H9 (cell line): ENCODE data around the gene RELCH. TPM values are rescaled to one million over a fixed set of nuclear protein-coding genes. Genes with fewer than 3 reads are reported as not detected.

Source experiments
- DNase-seq: peaks from one replicate; pipeline ENCODE4 v3.0.0-alpha.2; 2017
- H2AFZ ChIP-seq: one replicate; pipeline ENCODE4 v1.6.1; 2013; ENCODE audit warnings: mild to moderate bottlenecking, low read length, control low read depth, moderate library complexity
- H2AK5ac ChIP-seq: 2 replicates; pipeline ENCODE4 v1.6.1; 2013; ENCODE audit warnings: low read length, control low read depth, mixed read lengths; ENCODE audit not compliant: insufficient read length
- H2BK120ac ChIP-seq: one replicate; pipeline ENCODE4 v1.6.1; 2013; ENCODE audit warnings: low read depth, mild to moderate bottlenecking, low read length, control low read depth, inconsistent platforms; ENCODE audit not compliant: poor library complexity, severe bottlenecking
- H2BK12ac ChIP-seq: 2 replicates; pipeline ENCODE4 v1.6.1; 2013; ENCODE audit warnings: low read length, control low read depth, mixed read lengths, low read depth; ENCODE audit not compliant: insufficient read length
- H2BK15ac ChIP-seq: 2 replicates; pipeline ENCODE4 v1.6.1; 2013; ENCODE audit warnings: low read depth, low read length, control low read depth
- H2BK20ac ChIP-seq: one replicate; pipeline ENCODE4 v1.6.1; 2013; ENCODE audit warnings: low read depth, mild to moderate bottlenecking, low read length, control low read depth, inconsistent platforms; ENCODE audit not compliant: poor library complexity, severe bottlenecking
- H2BK5ac ChIP-seq: 2 replicates; pipeline ENCODE4 v1.6.1; 2013; ENCODE audit warnings: low read length, control low read depth, mixed read lengths; ENCODE audit not compliant: insufficient read length
- H3K14ac ChIP-seq: 2 replicates; pipeline ENCODE4 v1.6.1; 2013; ENCODE audit warnings: low read length, control low read depth; ENCODE audit not compliant: insufficient read depth
- H3K18ac ChIP-seq: 2 replicates; pipeline ENCODE4 v1.6.1; 2013; ENCODE audit warnings: low read depth, mild to moderate bottlenecking, mixed read lengths, low read length, control low read depth; ENCODE audit not compliant: insufficient read length
- H3K23ac ChIP-seq: 2 replicates; pipeline ENCODE4 v1.6.1; 2013; ENCODE audit warnings: low read length, control low read depth, mixed read lengths, low read depth; ENCODE audit not compliant: insufficient read length
- H3K23me2 ChIP-seq: 2 replicates; pipeline ENCODE4 v1.6.1; 2013; ENCODE audit warnings: low read depth, mild to moderate bottlenecking, mixed read lengths, low read length, control low read depth; ENCODE audit not compliant: insufficient read length, poor library complexity, severe bottlenecking
- H3K27ac ChIP-seq: 2 replicates; pipeline ENCODE4 v1.5.1; 2013; ENCODE audit warnings: low read length, control low read depth, mixed read lengths, low read depth; ENCODE audit not compliant: insufficient read length
- H3K27me3 ChIP-seq: 2 replicates; pipeline ENCODE4 v1.6.1; 2013; ENCODE audit warnings: low read length, control low read depth, inconsistent platforms; ENCODE audit not compliant: insufficient read depth
- H3K4ac ChIP-seq: 2 replicates; pipeline ENCODE4 v1.6.1; 2013; ENCODE audit warnings: low read depth, mild to moderate bottlenecking, control low read depth, inconsistent platforms, low read length, moderate library complexity
- H3K4me1 ChIP-seq: 2 replicates; pipeline ENCODE4 v1.6.1; 2013; ENCODE audit warnings: low read length, control low read depth, inconsistent platforms; ENCODE audit not compliant: insufficient read depth
- H3K4me2 ChIP-seq: 2 replicates; pipeline ENCODE4 v1.6.1; 2013; ENCODE audit warnings: low read length, control low read depth, mixed read lengths; ENCODE audit not compliant: insufficient read length, insufficient read depth
- H3K56ac ChIP-seq: 2 replicates; pipeline ENCODE4 v1.6.1; 2013; ENCODE audit warnings: low read depth, mild to moderate bottlenecking, mixed read lengths, low read length, control low read depth; ENCODE audit not compliant: insufficient read length
- H3K79me1 ChIP-seq: 2 replicates; pipeline ENCODE4 v1.6.1; 2013; ENCODE audit warnings: low read depth, mild to moderate bottlenecking, moderate library complexity, low read length, control low read depth, inconsistent platforms; ENCODE audit not compliant: insufficient read depth, poor library complexity, severe bottlenecking
- H3K79me2 ChIP-seq: 2 replicates; pipeline ENCODE4 v1.6.1; 2013; ENCODE audit warnings: low read length, control low read depth, inconsistent platforms; ENCODE audit not compliant: insufficient read depth
- H3K9ac ChIP-seq: 2 replicates; pipeline ENCODE4 v1.6.1; 2013; ENCODE audit warnings: low read length, control low read depth, mixed read lengths; ENCODE audit not compliant: insufficient read length; ENCODE audit errors: extremely low read depth
- H3K9me3 ChIP-seq: one replicate; pipeline ENCODE4 v1.6.1; 2013; ENCODE audit warnings: low read depth, low read length, inconsistent platforms; ENCODE audit not compliant: control insufficient read depth
- H3T11ph ChIP-seq: one replicate; pipeline ENCODE4 v1.6.1; 2013; ENCODE audit warnings: mild to moderate bottlenecking, low read length, control low read depth, inconsistent platforms
- H4K20me1 ChIP-seq: one replicate; pipeline ENCODE4 v1.6.1; 2013; ENCODE audit not compliant: control insufficient read depth, insufficient read length, insufficient read depth
- H4K5ac ChIP-seq: 2 replicates; pipeline ENCODE4 v1.6.1; 2013; ENCODE audit warnings: low read depth, mild to moderate bottlenecking, mixed read lengths, low read length, control low read depth; ENCODE audit not compliant: insufficient read length
- H4K8ac ChIP-seq: replicated peaks from 2 replicates; pipeline ENCODE4 v1.6.1; 2013; ENCODE audit warnings: low read length, control low read depth, mixed read lengths, low read depth; ENCODE audit not compliant: insufficient read length
- H4K91ac ChIP-seq: 2 replicates; pipeline ENCODE4 v1.6.1; 2013; ENCODE audit warnings: low read depth, mild to moderate bottlenecking, moderate library complexity, mixed read lengths, low read length, control low read depth; ENCODE audit not compliant: insufficient read length
- H3K27ac Mint-ChIP-seq, 3 experiments: 2 replicates in 2 of 3; 3 replicates in 1 of 3; pipeline ENCODE4 v1.8.0; 2020 to 2021; ENCODE audit warnings: mixed read lengths in 3 of 3, mild to moderate bottlenecking in 1 of 3, moderate library complexity in 1 of 3
- H3K27me3 Mint-ChIP-seq: 2 replicates; pipeline ENCODE4 v1.8.0; 2021; ENCODE audit warnings: low read depth, mild to moderate bottlenecking, moderate library complexity, mixed read lengths
- H3K36me3 Mint-ChIP-seq, 3 experiments: 2 replicates in 2 of 3; 3 replicates in 1 of 3; pipeline ENCODE4 v1.8.0; 2020 to 2021; ENCODE audit warnings: low read depth in 3 of 3, mixed read lengths in 3 of 3; ENCODE audit not compliant: insufficient read depth in 1 of 3
- H3K4me1 Mint-ChIP-seq, 2 experiments: 2 replicates each; pipeline ENCODE4 v1.8.0; 2020; ENCODE audit warnings: mixed read lengths in 2 of 2
- H3K4me3 Mint-ChIP-seq, 2 experiments: 2 replicates in 1 of 2; 3 replicates in 1 of 2; pipeline ENCODE4 v1.8.0; 2020 to 2021; ENCODE audit warnings: mild to moderate bottlenecking in 2 of 2, mixed read lengths in 2 of 2, moderate library complexity in 1 of 2
- H3K9me3 Mint-ChIP-seq, 2 experiments: 2 replicates in 1 of 2; 3 replicates in 1 of 2; pipeline ENCODE4 v1.8.0; 2020; ENCODE audit warnings: mild to moderate bottlenecking in 2 of 2, mixed read lengths in 2 of 2, moderate library complexity in 1 of 2
- WGBS: extraction: QIAGEN DNeasy Blood & Tissue Kit; methylation state at CpG from one replicate; pipeline ENCODE4 v1.1.7; 2013; ENCODE audit warnings: missing lambda C conversion rate, low lambda C conversion rate, mixed read lengths; ENCODE audit not compliant: insufficient read length; ENCODE audit errors: extremely low coverage; 5-methylcytosine and 5-hydroxymethylcytosine counted together
- total RNA-seq: library from RNA; stranded (reverse); gene quantifications from 2 replicates; pipeline ENCODE4 v1.2.1, GENCODE V29; 2021
- TF ChIP-seq, protein P1 (sequence below): fragments of 200-600 bp; sonication (generic); conservative IDR thresholded peaks from 3 replicates; pipeline ENCODE4 v1.8.0; 2021; ENCODE audit warnings: antibody characterized with exemption, mild to moderate bottlenecking

Gene RELCH
- total RNA-seq, 1 experiment from 2014 or later, result 32.3 TPM

DNA sequence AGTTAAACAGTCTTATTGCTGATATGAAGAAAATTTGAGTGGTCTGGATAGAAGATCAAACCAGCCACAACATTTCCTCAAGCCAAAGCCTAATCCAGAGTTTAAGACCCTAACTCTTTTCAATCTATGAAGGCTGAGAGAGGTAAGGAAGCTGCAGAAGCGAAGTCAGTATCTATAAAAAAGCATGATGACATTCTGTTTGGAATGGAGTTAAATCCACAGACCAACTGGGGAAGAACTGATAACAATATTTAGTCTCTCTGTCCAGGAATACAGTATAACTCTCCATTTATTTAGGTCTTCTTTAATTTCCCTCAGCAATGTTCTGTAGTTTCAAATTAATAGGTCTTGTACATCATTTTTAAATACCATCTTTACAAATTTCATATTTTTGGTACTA is 16.2 kb upstream of the RELCH start:
- Histone ChIP-seq H2BK15ac (no peak overlapping the region), H2AK5ac (no peak overlapping the region), H3K27ac (no peak overlapping the region), H3K4me2 (no peak overlapping the region), H2AFZ (no peak overlapping the region), H3K79me1 (no peaks in the 10 kb centered on the region), H3K18ac (no peak overlapping the region), H4K5ac (no peak overlapping the region), H2BK20ac (no peak overlapping the region), H3T11ph (no peak overlapping the region), H3K9me3 (no peaks in the 10 kb centered on the region), H3K4me1 (no peaks in the 10 kb centered on the region), H4K20me1 (no peaks in the 10 kb centered on the region), H3K9ac (no peak overlapping the region), H3K56ac (no peak overlapping the region), H3K27me3 (no peaks in the 10 kb centered on the region), H2BK120ac (no peak overlapping the region), H2BK5ac (no peak overlapping the region), H4K91ac (no peak overlapping the region), H3K14ac (no peak overlapping the region), H3K23ac (no peak overlapping the region), H2BK12ac (no peak overlapping the region), H3K79me2 (no peaks in the 10 kb centered on the region), H4K8ac (no peak overlapping the region), H3K4ac (no peak overlapping the region), H3K23me2 (no peaks in the 10 kb centered on the region)
- TF ChIP-seq, protein P1, sequence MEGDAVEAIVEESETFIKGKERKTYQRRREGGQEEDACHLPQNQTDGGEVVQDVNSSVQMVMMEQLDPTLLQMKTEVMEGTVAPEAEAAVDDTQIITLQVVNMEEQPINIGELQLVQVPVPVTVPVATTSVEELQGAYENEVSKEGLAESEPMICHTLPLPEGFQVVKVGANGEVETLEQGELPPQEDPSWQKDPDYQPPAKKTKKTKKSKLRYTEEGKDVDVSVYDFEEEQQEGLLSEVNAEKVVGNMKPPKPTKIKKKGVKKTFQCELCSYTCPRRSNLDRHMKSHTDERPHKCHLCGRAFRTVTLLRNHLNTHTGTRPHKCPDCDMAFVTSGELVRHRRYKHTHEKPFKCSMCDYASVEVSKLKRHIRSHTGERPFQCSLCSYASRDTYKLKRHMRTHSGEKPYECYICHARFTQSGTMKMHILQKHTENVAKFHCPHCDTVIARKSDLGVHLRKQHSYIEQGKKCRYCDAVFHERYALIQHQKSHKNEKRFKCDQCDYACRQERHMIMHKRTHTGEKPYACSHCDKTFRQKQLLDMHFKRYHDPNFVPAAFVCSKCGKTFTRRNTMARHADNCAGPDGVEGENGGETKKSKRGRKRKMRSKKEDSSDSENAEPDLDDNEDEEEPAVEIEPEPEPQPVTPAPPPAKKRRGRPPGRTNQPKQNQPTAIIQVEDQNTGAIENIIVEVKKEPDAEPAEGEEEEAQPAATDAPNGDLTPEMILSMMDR, result no peak
- no peak for DNase-seq
- Mint-ChIP-seq H3K4me1 (peaks cover 0 to 4% of the 10 kb centered on the region in 2 experiments; a peak in 1 of 4 replicates), H3K36me3 (peaks cover 3 to 12% (median 5%) of the 10 kb centered on the region in 3 experiments; a peak in 6 of 7 replicates), H3K27me3 (no peaks in the 10 kb centered on the region), H3K9me3 (peaks cover 2 to 7% of the 10 kb centered on the region in 2 experiments; a peak in 3 of 5 replicates), H3K27ac (no peak overlapping the region), H3K4me3 (no peak overlapping the region)
- no CpG with 5 or more reads among the region's 1 CpG for WGBS
